Tibial artery (tissue), 4 donors: ENCODE measurements around the gene BCAR3.

Source experiments
- DNase-seq, 2 donors: peaks; one replicate each; pipeline ENCODE4 v3.0.0-alpha.2; 2019
- H3K27ac ChIP-seq, 2 donors: fragments of 200-600 bp; sonication (generic) in 1 of 2; 1 replicate in 1 of 2; 2 replicates in 1 of 2; pipeline ENCODE4 v1.5.1; 2018 to 2019; ENCODE audit warnings: mild to moderate bottlenecking in 1 of 2
- H3K27me3 ChIP-seq, 2 donors: fragments of 200-600 bp; sonication (generic) in 1 of 2; one replicate each; pipeline versions ENCODE4 v1.5.1 to v1.6.0; 2016 to 2019
- H3K36me3 ChIP-seq, 3 donors: fragments of 200-600 bp; sonication (generic) in 2 of 3; one replicate each; pipeline ENCODE4 v1.5.1; 2016 to 2019; ENCODE audit warnings: mild to moderate bottlenecking in 2 of 3
- H3K4me1 ChIP-seq, 4 donors: fragments of 200-600 bp; sonication (generic) in 2 of 4; 1 replicate in 3 of 4; 2 replicates in 1 of 4; pipeline ENCODE4 v1.5.1; 2016 to 2019
- H3K4me3 ChIP-seq, 2 donors: fragments of 200-600 bp; sonication (generic) in 1 of 2; 1 replicate in 1 of 2; 2 replicates in 1 of 2; pipeline ENCODE4 v1.5.1; 2018 to 2019; ENCODE audit warnings: mild to moderate bottlenecking in 2 of 2
- H3K9me3 ChIP-seq, 3 donors: fragments of 200-600 bp; sonication (generic) in 1 of 3; one replicate each; pipeline ENCODE4 v1.5.1; 2016 to 2019
- CTCF ChIP-seq, 2 experiments: fragments of 200-600 bp in 1 of 2; fragments of 450-650 bp in 1 of 2; IDR thresholded peaks; one replicate each; pipeline ENCODE4 v1.5.1; 2017 to 2019; ENCODE audit warnings: antibody characterized with exemption in 2 of 2, mild to moderate bottlenecking in 1 of 2, moderate library complexity in 1 of 2
- intact Hi-C: fragments of 100-400 bp; cut with DNase I; formaldehyde crosslinking; loops from one replicate; pipeline ENCODE4 v1.15.0; 2023; ENCODE audit warnings: low total_unique reads

BCAR3 gene

GRCh38 chr1:93667642-93668041 lies 14.0 kb downstream of the BCAR3 start:
- DNase-seq: no peak
- H3K4me3 ChIP-seq: no peak overlapping the region
- intact Hi-C loops: no loop called here
- H3K36me3 ChIP-seq: no peaks in the 10 kb centered on the region
- H3K9me3 ChIP-seq: no peaks in the 10 kb centered on the region
- H3K27me3 ChIP-seq: no peaks in the 10 kb centered on the region
- H3K27ac ChIP-seq: no peak overlapping the region
- no peak for TF ChIP-seq CTCF (IDR thresholded peaks at IDR 0.05)
- peaks cover 0 to 62% (median 42%) of the 10 kb centered on the region in 4 donors for H3K4me1 ChIP-seq

- Histone ChIP-seq H3K9me3 (no peaks in the 10 kb centered on the region), H3K4me3 (no peak overlapping the region), H3K27me3 (no peaks in the 10 kb centered on the region), H3K4me1 (peaks cover 0 to 58% (median 41%) of the 10 kb centered on the region in 4 donors), H3K36me3 (no peaks in the 10 kb centered on the region), H3K27ac (no peak overlapping the region)
- no peak for DNase-seq
- no peak for TF ChIP-seq CTCF (IDR thresholded peaks at IDR 0.05)
- intact Hi-C loops: no loop called here
Observed at GRCh38 chr1:93666613-93667384, 14.8 kb downstream of the BCAR3 start.

GRCh38 chr1:93665015-93665414 lies 16.6 kb downstream of the BCAR3 start:
- no peak for DNase-seq
- no peaks in the 10 kb centered on the region for H3K27me3 ChIP-seq
- H3K4me1 ChIP-seq: peaks cover 0 to 63% (median 41%) of the 10 kb centered on the region in 4 donors
- no peaks in the 10 kb centered on the region for H3K36me3 ChIP-seq
- TF ChIP-seq CTCF (IDR thresholded peaks at IDR 0.05): no peak
- H3K27ac ChIP-seq: peak overlapping the region; percentile 57 to 70
- intact Hi-C loops: no loop called here
- H3K9me3 ChIP-seq: no peaks in the 10 kb centered on the region
- no peak overlapping the region for H3K4me3 ChIP-seq

- DNase-seq: no peak
- H3K27me3 ChIP-seq: no peaks in the 10 kb centered on the region
- no peaks in the 10 kb centered on the region for H3K9me3 ChIP-seq
- no peaks in the 10 kb centered on the region for H3K36me3 ChIP-seq
- no peak overlapping the region for H3K4me3 ChIP-seq
- no peak for TF ChIP-seq CTCF (IDR thresholded peaks at IDR 0.05)
- intact Hi-C loops: no loop called here
- H3K4me1 ChIP-seq: peaks cover 0 to 58% (median 37%) of the 10 kb centered on the region in 4 donors
- peak overlapping the region; percentile 57 to 63 for H3K27ac ChIP-seq
Observed at GRCh38 chr1:93663208-93663614, 18.4 kb downstream of the BCAR3 start.

GRCh38 chr1:93662481-93663207 lies 19.0 kb downstream of the BCAR3 start:
- Histone ChIP-seq H3K36me3 (no peaks in the 10 kb centered on the region), H3K4me1 (peaks cover 0 to 58% (median 37%) of the 10 kb centered on the region in 4 donors), H3K4me3 (no peak overlapping the region), H3K27me3 (no peaks in the 10 kb centered on the region), H3K27ac (peak overlapping the region; percentile 57 to 63), H3K9me3 (no peaks in the 10 kb centered on the region)
- DNase-seq: no peak
- intact Hi-C loops: no loop called here
- TF ChIP-seq CTCF (IDR thresholded peaks at IDR 0.05): no peak
